K562 (cell line): ENCODE data around the gene UNC93B1. TPM values are rescaled to one million over a fixed set of nuclear protein-coding genes. Genes with fewer than 3 reads are reported as not detected.

ENCODE experiments used
- ATAC-seq: fragments of 200-7000 bp; cut with Tn5 transposase; 3 replicates; pipeline ENCODE4 v1.9.1; 2020; ENCODE audit warnings: moderate library complexity
- BruUV-seq: library from RNA; stranded (reverse); fragments of 400-500 nt; replicated peaks from 2 replicates; lab custom pipeline; 2021; lab: Mats Ljungman, UMichigan
- CTCF ChIA-PET: fragments of 300-600 bp; formaldehyde crosslinking; extraction: SDS; loops from one replicate; lab custom pipeline; 2021; ENCODE audit warnings: low intra/inter-chr PET ratio; lab: Yijun Ruan, JAX
- POLR2A ChIA-PET: fragments of 300-600, 350-650 bp; sonication (Branson Sonifier 250); formaldehyde crosslinking; extraction: SDS; loops from one replicate; lab custom pipeline; 2021; ENCODE audit warnings: antibody characterized with exemption, inconsistent platforms; lab: Yijun Ruan, JAX
- DNase-seq, 4 experiments: peaks; one replicate each; pipeline versions ENCODE4 v3.0.0 to v3.0.0-alpha.2; 2011 to 2018; ENCODE audit warnings: low spot score in 3 of 4, mixed read lengths in 3 of 4; ENCODE audit errors: extremely low read depth in 1 of 4
- FAIRE-seq: peaks from 2 replicates; lab custom pipeline; 2011; peaks lifted over from hg19 to GRCh38; lab: Jason Lieb, UNC
- H2AFZ ChIP-seq: 2 replicates; pipeline ENCODE4 v1.6.0; 2011; ENCODE audit warnings: low read depth, low read length, control low read depth, inconsistent platforms
- H3K27ac ChIP-seq: fragments of 200-600 bp; 3 replicates; pipeline ENCODE4 v1.8.0; 2011; ENCODE audit warnings: low read depth, mild to moderate bottlenecking, control low read depth, inconsistent platforms, low read length, moderate library complexity, mixed read lengths; ENCODE audit errors: extremely low read depth
- H3K27me3 ChIP-seq, 2 experiments: fragments of 300-600 bp in 1 of 2; 2 replicates in 1 of 2; 3 replicates in 1 of 2; pipeline versions ENCODE4 v1.6.0 to v1.8.0; 2011; ENCODE audit warnings: inconsistent platforms in 2 of 2, low read length in 2 of 2, mild to moderate bottlenecking in 1 of 2, mixed read lengths in 1 of 2, moderate library complexity in 1 of 2; ENCODE audit not compliant: control insufficient read depth in 2 of 2, insufficient read depth in 2 of 2
- H3K36me3 ChIP-seq: fragments of 300-600 bp; 3 replicates; pipeline ENCODE4 v1.8.0; 2011; ENCODE audit warnings: mild to moderate bottlenecking, low read length, inconsistent platforms; ENCODE audit not compliant: control insufficient read depth, insufficient read depth
- H3K4me1 ChIP-seq, 2 experiments: fragments of 200-600 bp in 1 of 2; replicated peaks in 1 of 2; 2 replicates in 1 of 2; 3 replicates in 1 of 2; pipeline versions ENCODE4 v1.5.1 to v1.8.0; 2011; ENCODE audit warnings: inconsistent platforms in 2 of 2, low read length in 2 of 2, mild to moderate bottlenecking in 1 of 2, mixed read lengths in 1 of 2, moderate library complexity in 1 of 2; ENCODE audit not compliant: control insufficient read depth in 2 of 2, insufficient read depth in 2 of 2
- H3K4me2 ChIP-seq: 2 replicates; pipeline ENCODE4 v1.6.1; 2011; ENCODE audit warnings: low read length, control low read depth, inconsistent platforms, mixed read lengths; ENCODE audit not compliant: insufficient read depth
- H3K4me3 ChIP-seq: fragments of 200-600 bp; sonication (generic), shearing (Covaris generic); 2 replicates; pipeline ENCODE4 v1.5.1; 2016; ENCODE audit warnings: control low read depth, inconsistent platforms
- H3K79me2 ChIP-seq: fragments of 200-600 bp; 3 replicates; pipeline ENCODE4 v1.8.0; 2011; ENCODE audit warnings: low read length, inconsistent platforms; ENCODE audit not compliant: control insufficient read depth, insufficient read depth
- H3K9ac ChIP-seq, 2 experiments: 2 replicates each; pipeline versions ENCODE4 v1.6.0 to v1.6.1; 2011; ENCODE audit warnings: low read depth in 2 of 2, low read length in 2 of 2, control low read depth in 1 of 2, inconsistent platforms in 1 of 2, mild to moderate bottlenecking in 1 of 2, mixed read lengths in 1 of 2; ENCODE audit not compliant: insufficient read depth in 1 of 2
- H3K9me1 ChIP-seq: one replicate; pipeline ENCODE4 v1.6.0; 2011; ENCODE audit warnings: inconsistent platforms, mild to moderate bottlenecking, low read length, moderate library complexity; ENCODE audit not compliant: control insufficient read depth, insufficient read depth
- H3K9me3 ChIP-seq: replicated peaks from 2 replicates; pipeline ENCODE4 v1.5.1; 2011; ENCODE audit warnings: low read depth, low read length, inconsistent platforms; ENCODE audit not compliant: control insufficient read depth, insufficient read depth
- H4K20me1 ChIP-seq: replicated peaks from 2 replicates; pipeline ENCODE4 v1.6.1; 2011; ENCODE audit warnings: low read length, inconsistent platforms, mixed read lengths; ENCODE audit not compliant: control insufficient read depth, insufficient read depth
- ARID1B ChIP-seq: fragments of 450-650 bp; IDR thresholded peaks from 2 replicates; pipeline ENCODE4 v1.6.1; 2016; ENCODE audit warnings: antibody characterized with exemption, mild to moderate bottlenecking, inconsistent platforms
- BHLHE40 ChIP-seq: IDR thresholded peaks from 2 replicates; pipeline ENCODE4 v1.6.1; 2011; ENCODE audit warnings: low read length, improper control_type of control experiment
- CREM ChIP-seq: IDR thresholded peaks from 2 replicates; pipeline ENCODE4 v1.6.1; 2014; ENCODE audit warnings: antibody characterized with exemption, low read depth
- TOE1 ChIP-seq, 2 experiments: fragments of 450-650 bp in 1 of 2; sonication (generic) in 1 of 2; formaldehyde crosslinking in 1 of 2; IDR thresholded peaks; 2 replicates each; pipeline versions ENCODE4 v1.7.1 to v1.8.0; 2016 to 2022; ENCODE audit warnings: borderline replicate concordance in 2 of 2, mild to moderate bottlenecking in 2 of 2, antibody characterized with exemption in 1 of 2, inconsistent platforms in 1 of 2, low read depth in 1 of 2, missing genetic modification reagents in 1 of 2, moderate library complexity in 1 of 2
- U2AF1 ChIP-seq: fragments of 200-400 bp; formaldehyde crosslinking; optimal IDR thresholded peaks from 2 replicates; pipeline ENCODE3; 2017; ENCODE audit warnings: mild to moderate bottlenecking, low read depth, low read length, moderate library complexity
- ZBTB8A ChIP-seq: fragments of 450-650 bp; IDR thresholded peaks from 2 replicates; pipeline ENCODE4 v1.6.1; 2018; ENCODE audit warnings: mild to moderate bottlenecking, moderate library complexity; ENCODE audit not compliant: partially characterized antibody
- WGBS: fragments of 100-300 bp; shearing (Covaris generic); methylation state at CpG from one replicate; pipeline ENCODE4 v1.1.6; 2016; ENCODE audit warnings: low coverage, mixed read lengths; ENCODE audit not compliant: insufficient coverage; ENCODE audit errors: missing lambda C conversion rate; 5-methylcytosine and 5-hydroxymethylcytosine counted together
- in situ Hi-C: fragments of 300-500 bp; cut with MboI; formaldehyde crosslinking; loops from 4 replicates; pipeline ENCODE4 v1.15.0; 2018; ENCODE audit warnings: inconsistent platforms, mixed read lengths
- intact Hi-C: fragments of 100-400 bp; cut with micrococcal nuclease; formaldehyde crosslinking; loops from 2 replicates; pipeline ENCODE4 v1.14.2; 2022
- polyA plus RNA-seq, 8 experiments: library from polyadenylated mRNA; depleted of rRNA in 4 of 8; stranded (reverse) in 5 of 8; unstranded in 3 of 8; fragments of >200 nt; fragmentation: Nextera tagmentation in 2 of 8; fragmentation: Illumina TruSeq in 1 of 8; extraction: Ambion mirVana in 2 of 8; extraction: Trizol in 1 of 8; gene quantifications; 2 replicates each; pipeline versions ENCODE4 v1.2.1 to v1.2.3, GENCODE V29; 2011 to 2014; ENCODE audit warnings: inconsistent platforms in 1 of 8, missing spikeins in 1 of 8
- total RNA-seq, 7 experiments: library from RNA; depleted of rRNA in 6 of 7; stranded (reverse); fragments of >200 nt in 6 of 7; fragmentation: Illumina TruSeq in 2 of 7; extraction: Trizol in 2 of 7; gene quantifications; 2 replicates each; pipeline versions ENCODE4 v1.2.1 to v1.2.3, GENCODE V29; 2011 to 2021; ENCODE audit warnings: low replicate concordance in 1 of 7
- TF ChIP-seq, protein P1 (sequence below): fragments of 450-650 bp; formaldehyde crosslinking; IDR thresholded peaks from 2 replicates; pipeline ENCODE4 v1.4.0; 2022; ENCODE audit warnings: mild to moderate bottlenecking, moderate library complexity
- TF ChIP-seq, protein P2 (sequence below): sonication (generic); formaldehyde crosslinking; IDR thresholded peaks from 2 replicates; pipeline ENCODE4 v1.9.0; 2022; ENCODE audit warnings: mild to moderate bottlenecking, missing genetic modification reagents

UNC93B1 gene
- total and polyA plus RNA-seq, 9 of the 15 experiments (the other 6 are each of a cell fraction or from before 2014, with no cell fraction given) = 0.10 to 13.6 (median 6.5) TPM

DNA sequence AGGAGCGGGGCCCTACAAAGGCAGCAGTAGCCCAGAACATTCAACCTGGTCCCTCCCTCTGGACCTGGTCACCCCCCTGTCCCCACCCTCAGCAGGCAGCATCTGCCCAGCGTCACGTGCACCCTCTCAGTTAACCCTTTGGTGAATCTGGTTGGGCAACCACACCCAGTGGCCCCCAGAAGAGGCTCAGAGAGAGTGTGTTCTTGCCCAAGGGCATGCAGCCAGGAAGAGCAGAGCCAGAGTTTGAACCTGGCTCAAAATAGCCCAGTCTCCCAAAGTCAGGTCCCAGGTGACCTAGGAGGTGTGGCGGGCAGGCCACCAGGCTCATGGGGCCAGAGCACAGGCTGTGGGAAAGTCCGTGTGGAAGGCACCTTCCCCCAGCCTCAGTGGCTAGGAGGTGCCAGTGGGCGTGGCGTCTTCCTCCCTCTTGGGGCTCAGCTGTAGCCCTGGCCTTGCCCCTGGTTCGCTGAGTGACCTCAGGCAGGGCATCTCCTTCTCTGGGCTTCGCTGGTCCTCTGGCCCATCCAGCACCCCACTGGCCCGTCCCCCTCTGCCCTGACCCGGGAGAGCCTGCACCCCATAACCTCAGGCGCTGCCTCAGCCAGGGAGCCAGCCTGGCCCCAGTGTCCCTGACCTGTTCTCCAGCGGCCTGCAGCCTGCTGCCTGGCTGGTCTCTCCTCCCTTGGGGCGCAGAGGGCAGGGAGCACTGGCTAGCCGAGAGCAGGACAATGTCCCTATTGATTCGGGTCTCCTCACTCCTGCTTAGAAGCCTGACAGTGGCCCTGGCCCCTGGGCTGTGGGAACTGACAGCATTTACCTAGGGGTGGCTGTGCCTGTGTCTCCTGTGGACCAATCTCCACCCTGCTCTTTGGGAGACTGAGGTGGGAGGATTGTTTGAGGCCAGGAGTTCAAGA lies 13.3 kb upstream of the UNC93B1 start:
- peaks cover 3% of the 10 kb centered on the region; the same call in 1 of the 2 replicates for H4K20me1 ChIP-seq
- H3K9me3 ChIP-seq = no peaks in the 10 kb centered on the region
- TF ChIP-seq ZBTB8A (no peak), ARID1B (no peak), U2AF1 (no peak), TOE1 (IDR thresholded peaks at IDR 0.05; ENCODE audit: borderline replicate concordance) (no peak), TOE1 (CRISPR knock-in tag; IDR thresholded peaks at IDR 0.05; ENCODE audit: borderline replicate concordance, low read depth) (no peak), CREM (0 out of 2 replicates have a peak, but pooled peaks have one; percentile 11), BHLHE40 (peak; percentile 63)
- TF ChIP-seq, protein P1, sequence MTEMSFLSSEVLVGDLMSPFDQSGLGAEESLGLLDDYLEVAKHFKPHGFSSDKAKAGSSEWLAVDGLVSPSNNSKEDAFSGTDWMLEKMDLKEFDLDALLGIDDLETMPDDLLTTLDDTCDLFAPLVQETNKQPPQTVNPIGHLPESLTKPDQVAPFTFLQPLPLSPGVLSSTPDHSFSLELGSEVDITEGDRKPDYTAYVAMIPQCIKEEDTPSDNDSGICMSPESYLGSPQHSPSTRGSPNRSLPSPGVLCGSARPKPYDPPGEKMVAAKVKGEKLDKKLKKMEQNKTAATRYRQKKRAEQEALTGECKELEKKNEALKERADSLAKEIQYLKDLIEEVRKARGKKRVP (CRISPR knock-in tag) = no peak
- TF ChIP-seq, protein P2, sequence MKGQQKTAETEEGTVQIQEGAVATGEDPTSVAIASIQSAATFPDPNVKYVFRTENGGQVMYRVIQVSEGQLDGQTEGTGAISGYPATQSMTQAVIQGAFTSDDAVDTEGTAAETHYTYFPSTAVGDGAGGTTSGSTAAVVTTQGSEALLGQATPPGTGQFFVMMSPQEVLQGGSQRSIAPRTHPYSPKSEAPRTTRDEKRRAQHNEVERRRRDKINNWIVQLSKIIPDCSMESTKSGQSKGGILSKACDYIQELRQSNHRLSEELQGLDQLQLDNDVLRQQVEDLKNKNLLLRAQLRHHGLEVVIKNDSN (CRISPR knock-in tag) = peak; percentile 34; the same call in 1 of the 2 replicates
- ChIA-PET POLR2A (no interaction called here), CTCF (no interaction called here)
- H3K4me2 ChIP-seq = no peak overlapping the region
- FAIRE-seq (no peak), ATAC-seq (no peak), DNase-seq (no peak)
- H3K4me1 ChIP-seq = peaks cover 0 to 75% of the 10 kb centered on the region in 2 experiments; a peak in 2 of 5 replicates
- H3K27ac ChIP-seq = no peak overlapping the region
- no peak overlapping the region for H2AFZ ChIP-seq
- no peaks in the 10 kb centered on the region for H3K36me3 ChIP-seq
- in situ Hi-C loops = no loop called here
- H3K4me3 ChIP-seq = no peak overlapping the region
- 16% methylated on average over 14 of the region's 16 CpGs for WGBS
- H3K9me1 ChIP-seq = no peaks in the 10 kb centered on the region
- intact Hi-C loops = no loop called here
- peak overlapping the region in 1 of 2 experiments; percentile 76; a peak in 2 of 4 replicates for H3K9ac ChIP-seq
- no peaks in the 10 kb centered on the region for H3K79me2 ChIP-seq
- H3K27me3 ChIP-seq = no peaks in the 10 kb centered on the region
- no TSS peak for BruUV-seq
